ENCODE data around the gene RHOT2.

Gene RHOT2

DNA sequence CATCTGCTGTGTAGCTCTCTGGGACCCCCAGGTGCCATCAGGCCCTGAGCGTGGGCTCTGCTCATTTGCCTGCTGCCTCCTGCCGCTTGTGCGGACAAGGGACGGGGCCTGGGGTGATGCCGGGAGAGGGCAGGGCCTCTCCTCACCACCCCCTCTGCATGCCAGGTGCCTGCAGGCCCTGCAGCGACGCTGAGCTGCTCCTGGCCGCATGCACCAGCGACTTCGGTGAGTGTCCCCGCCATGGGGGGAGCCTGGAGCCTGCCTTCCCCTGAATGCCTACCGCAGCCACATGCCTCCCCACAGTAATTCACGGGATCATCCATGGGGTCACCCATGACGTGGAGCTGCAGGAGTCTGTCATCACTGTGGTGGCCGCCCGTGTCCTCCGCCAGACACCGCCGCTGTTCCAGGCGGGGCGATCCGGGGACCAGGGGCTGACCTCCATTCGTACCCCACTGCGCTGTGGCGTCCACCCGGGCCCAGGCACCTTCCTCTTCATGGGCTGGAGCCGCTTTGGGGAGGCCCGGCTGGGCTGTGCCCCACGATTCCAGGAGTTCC lies 48.9 kb downstream of the RHOT2 start:
- DNase-seq: no peak

DNA sequence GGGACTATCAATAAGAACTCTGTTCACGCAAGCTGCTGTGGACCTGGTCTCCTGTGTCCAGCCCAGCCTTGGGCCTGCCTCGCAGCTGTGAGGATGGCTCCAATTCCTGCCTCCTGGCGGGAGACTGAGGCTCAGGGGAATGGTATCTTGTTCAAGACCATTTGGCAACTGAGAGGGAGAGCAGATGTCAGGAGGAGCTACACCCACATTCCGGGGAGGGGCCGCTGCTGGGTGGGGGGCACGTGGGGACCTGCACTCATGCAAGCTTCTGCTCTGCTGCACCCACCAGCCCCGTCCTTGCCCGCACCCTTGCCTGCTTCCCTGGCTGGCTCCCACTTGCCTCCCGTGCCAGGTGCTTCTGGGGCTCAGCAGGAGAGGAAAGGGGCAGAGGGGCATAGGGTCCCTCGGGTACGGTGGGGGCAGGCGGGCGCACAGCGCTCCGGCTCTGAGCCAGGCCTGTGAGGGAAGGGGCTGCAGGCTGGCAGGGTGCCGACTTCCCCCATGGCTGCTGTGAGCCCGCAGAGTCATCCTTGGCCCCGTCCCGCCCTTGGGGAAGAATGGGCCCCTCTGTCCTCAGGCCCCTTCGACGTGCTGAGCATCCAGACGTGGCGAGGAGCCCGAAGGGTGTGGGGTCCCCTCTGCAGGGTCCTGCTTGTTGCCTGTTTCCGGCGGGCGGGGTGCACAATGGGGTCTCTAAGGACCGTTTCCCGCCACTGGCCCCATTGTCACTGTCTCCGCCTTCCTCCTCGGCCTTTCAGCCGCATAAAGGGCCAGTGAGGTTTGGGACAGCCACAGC lies 49.7 kb downstream of the RHOT2 start:
- no peak for DNase-seq

- DNase-seq: no peak
These were observed 50.5 kb downstream of the RHOT2 start for GRCh38 chr16:718389-718788.

GRCh38 chr16:718922-719321 lies 51.0 kb downstream of the RHOT2 start:
- DNase-seq: no peak

GRCh38 chr16:719815-720446 lies 52.0 kb downstream of the RHOT2 start:
- DNase-seq: no peak

DNA sequence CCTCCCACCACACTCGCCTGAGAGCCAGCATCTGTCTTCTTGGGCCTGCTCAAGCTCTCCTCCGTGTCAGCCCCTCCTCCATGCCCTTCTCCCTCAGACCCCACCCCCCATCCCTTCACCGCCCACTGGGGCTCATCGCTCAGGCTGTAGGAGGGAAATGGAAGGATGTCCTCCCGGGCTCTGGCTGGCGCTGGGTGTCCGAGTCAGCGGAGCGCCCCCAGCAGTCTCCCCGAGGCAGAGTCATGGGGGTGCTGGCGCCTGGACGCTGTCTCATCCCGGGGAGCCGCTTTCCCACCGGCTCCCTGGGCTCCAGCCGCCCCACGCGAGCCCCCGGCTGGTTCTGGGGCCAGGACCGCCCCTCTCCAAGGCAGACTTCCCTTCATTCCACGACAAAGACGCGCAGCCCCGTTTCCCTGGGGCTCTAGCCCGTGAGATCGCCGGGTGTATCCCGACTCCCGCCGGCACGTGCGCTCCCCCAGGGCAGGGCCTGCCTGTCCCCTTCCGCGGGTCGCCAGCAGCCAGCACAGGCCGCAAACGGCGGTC lies 52.6 kb downstream of the RHOT2 start:
- peak; percentile 72 for DNase-seq

- peak; percentile 83 for DNase-seq
These were observed 53.2 kb downstream of the RHOT2 start, which contains the start of gene ANTKMT for GRCh38 chr16:720990-721764. TSS of gene ANTKMT (plus strand) at chr16:721146. CDS start at chr16:721275, 129 bp downstream.

DNA sequence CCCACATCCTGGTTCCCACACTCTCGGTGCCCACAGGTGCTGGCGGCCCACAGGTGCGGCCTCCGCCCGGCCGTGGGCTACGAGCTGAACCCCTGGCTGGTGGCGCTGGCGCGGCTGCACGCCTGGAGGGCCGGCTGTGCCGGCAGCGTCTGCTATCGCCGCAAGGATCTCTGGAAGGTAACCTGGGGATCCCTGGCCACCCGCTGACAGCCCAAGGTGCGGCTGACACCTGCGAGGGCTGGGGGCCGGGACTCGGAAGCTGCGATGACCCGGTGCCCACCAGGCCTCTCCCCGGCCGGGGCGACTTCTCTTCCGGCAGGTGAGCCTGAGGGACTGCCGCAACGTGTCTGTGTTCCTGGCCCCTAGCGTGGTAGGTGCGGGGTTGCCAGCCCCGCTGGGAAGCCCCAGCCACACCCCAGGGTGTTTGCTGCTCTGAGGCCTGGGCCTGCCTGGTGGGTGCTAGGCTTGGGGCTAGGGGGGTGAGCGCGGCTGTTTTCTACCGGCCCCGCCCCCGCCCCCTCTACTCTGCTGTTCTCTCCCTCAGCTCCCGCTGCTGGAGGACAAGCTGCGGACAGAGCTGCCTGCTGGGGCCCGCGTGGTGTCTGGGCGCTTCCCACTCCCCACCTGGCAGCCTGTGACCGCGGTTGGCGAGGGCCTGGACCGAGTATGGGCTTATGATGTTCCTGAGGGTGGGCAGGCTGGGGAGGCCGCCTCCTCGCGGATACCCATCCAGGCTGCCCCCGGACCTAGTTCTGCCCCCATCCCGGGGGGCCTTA lies 54.0 kb downstream of the RHOT2 start:
- DNase-seq: no peak

DNA sequence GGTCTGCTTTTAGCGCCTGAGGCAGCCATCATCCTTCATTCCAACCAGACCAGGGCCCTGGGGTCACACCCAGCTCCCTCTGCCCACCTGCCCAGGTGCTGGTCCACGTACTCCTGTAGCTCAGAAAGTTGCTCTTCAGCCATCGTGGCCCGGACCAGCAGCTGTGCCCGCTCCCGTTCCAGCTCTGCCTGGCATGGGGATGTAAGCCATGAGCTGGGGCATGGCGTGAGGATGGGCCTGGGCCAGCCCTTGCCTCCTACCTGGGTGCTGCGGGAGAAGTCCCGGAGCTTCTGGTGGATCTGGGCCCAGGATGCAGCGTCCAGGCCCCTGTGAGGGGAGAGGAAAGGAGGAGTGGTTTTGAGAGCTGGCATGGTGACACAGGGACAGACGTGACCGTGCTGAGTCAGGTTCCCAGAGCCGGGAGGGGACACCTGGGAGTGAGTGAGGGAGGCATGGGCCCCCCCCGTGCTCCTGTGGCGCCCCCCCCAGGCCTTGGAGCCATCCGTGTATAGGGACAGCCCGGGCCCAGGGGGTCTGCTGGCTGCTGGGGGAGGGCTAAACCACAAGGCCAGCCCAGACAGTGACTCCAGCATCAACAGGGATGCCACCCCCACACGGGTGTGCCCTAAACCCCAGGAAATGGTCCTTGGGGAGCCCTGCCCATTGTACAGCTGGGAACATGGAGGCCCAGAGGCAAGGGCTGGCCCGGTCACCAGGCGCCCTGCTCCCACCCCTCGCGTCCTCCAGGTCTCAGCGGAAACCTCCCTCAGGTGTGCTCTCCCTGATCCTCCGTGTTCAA lies 55.1 kb downstream of the RHOT2 start:
- DNase-seq: no peak

DNA sequence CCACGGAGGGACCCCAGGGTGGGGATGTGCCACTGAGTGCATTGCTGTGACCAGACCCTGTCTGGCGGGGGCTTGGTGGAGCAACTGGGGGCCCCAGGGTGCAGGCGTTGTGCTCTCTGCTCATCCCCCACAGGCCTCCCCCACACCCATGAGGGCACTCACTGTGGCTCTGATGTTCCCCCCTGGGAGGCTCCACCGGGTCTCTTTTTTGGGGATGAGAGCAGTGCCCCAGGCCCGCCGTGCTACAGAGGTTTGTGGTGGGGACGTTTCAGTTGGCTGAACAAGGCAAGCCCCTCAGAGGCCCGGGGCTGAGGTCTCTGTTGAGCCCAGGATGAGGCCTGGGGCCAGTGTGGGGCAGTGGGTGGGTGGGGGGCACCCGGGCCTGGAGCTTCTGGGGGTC lies 55.8 kb downstream of the RHOT2 start:
- no peak for DNase-seq

All from GF-D8 (cell line).